Tibial artery (tissue), 4 donors: ENCODE measurements around the gene NFIA.

ENCODE experiments used
- DNase-seq, 2 donors: peaks; one replicate each; pipeline ENCODE4 v3.0.0-alpha.2; 2019
- H3K27ac ChIP-seq, 2 donors: fragments of 200-600 bp; sonication (generic) in 1 of 2; 1 replicate in 1 of 2; 2 replicates in 1 of 2; pipeline ENCODE4 v1.5.1; 2018 to 2019; ENCODE audit warnings: mild to moderate bottlenecking in 1 of 2
- H3K27me3 ChIP-seq, 2 donors: fragments of 200-600 bp; sonication (generic) in 1 of 2; one replicate each; pipeline versions ENCODE4 v1.5.1 to v1.6.0; 2016 to 2019
- H3K36me3 ChIP-seq, 3 donors: fragments of 200-600 bp; sonication (generic) in 2 of 3; one replicate each; pipeline ENCODE4 v1.5.1; 2016 to 2019; ENCODE audit warnings: mild to moderate bottlenecking in 2 of 3
- H3K4me1 ChIP-seq, 4 donors: fragments of 200-600 bp; sonication (generic) in 2 of 4; 1 replicate in 3 of 4; 2 replicates in 1 of 4; pipeline ENCODE4 v1.5.1; 2016 to 2019
- H3K4me3 ChIP-seq, 2 donors: fragments of 200-600 bp; sonication (generic) in 1 of 2; 1 replicate in 1 of 2; 2 replicates in 1 of 2; pipeline ENCODE4 v1.5.1; 2018 to 2019; ENCODE audit warnings: mild to moderate bottlenecking in 2 of 2
- H3K9me3 ChIP-seq, 3 donors: fragments of 200-600 bp; sonication (generic) in 1 of 3; one replicate each; pipeline ENCODE4 v1.5.1; 2016 to 2019
- intact Hi-C: fragments of 100-400 bp; cut with DNase I; formaldehyde crosslinking; loops from one replicate; pipeline ENCODE4 v1.15.0; 2023; ENCODE audit warnings: low total_unique reads
- TF ChIP-seq, protein P1 (sequence below), 2 experiments: fragments of 200-600 bp in 1 of 2; fragments of 450-650 bp in 1 of 2; IDR thresholded peaks; one replicate each; pipeline ENCODE4 v1.5.1; 2017 to 2019; ENCODE audit warnings: antibody characterized with exemption in 2 of 2, mild to moderate bottlenecking in 1 of 2, moderate library complexity in 1 of 2

NFIA gene

DNA sequence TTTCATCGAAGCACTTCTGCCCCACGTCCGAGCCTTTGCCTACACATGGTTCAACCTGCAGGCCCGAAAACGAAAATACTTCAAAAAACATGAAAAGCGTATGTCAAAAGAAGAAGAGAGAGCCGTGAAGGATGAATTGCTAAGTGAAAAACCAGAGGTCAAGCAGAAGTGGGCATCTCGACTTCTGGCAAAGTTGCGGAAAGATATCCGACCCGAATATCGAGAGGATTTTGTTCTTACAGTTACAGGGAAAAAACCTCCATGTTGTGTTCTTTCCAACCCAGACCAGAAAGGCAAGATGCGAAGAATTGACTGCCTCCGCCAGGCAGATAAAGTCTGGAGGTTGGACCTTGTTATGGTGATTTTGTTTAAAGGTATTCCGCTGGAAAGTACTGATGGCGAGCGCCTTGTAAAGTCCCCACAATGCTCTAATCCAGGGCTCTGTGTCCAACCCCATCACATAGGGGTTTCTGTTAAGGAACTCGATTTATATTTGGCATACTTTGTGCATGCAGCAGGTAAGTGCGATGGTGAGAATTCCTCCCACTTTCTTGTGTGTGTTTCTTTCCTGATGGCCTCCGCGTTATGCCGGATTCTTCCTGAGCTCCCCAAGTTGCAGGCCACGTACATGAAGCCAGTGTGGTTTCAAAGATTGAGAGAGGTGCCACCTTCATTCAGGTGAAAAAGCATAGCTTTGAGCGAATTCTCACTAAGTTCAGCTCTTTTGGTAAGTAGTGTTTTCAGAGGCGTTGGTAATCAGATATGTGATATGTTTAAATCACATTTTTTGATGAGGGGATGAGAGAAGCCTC, 6.0 kb downstream of the NFIA start:
- Histone ChIP-seq H3K4me1 (peaks cover 0 to 75% (median 35%) of the 10 kb centered on the region in 4 donors), H3K27ac (peak overlapping the region; percentile 99), H3K27me3 (no peaks in the 10 kb centered on the region), H3K4me3 (peak overlapping the region in 1 of 2 donors; percentile 88), H3K36me3 (peaks cover 8 to 11% (median 11%) of the 10 kb centered on the region in 3 donors), H3K9me3 (no peaks in the 10 kb centered on the region)
- intact Hi-C loops = loop anchor here (5.0 to 10.0 kb wide), 3 partner anchors 36 to 246 kb away; no protein-coding TSS in a partner anchor
- TF ChIP-seq, protein P1, sequence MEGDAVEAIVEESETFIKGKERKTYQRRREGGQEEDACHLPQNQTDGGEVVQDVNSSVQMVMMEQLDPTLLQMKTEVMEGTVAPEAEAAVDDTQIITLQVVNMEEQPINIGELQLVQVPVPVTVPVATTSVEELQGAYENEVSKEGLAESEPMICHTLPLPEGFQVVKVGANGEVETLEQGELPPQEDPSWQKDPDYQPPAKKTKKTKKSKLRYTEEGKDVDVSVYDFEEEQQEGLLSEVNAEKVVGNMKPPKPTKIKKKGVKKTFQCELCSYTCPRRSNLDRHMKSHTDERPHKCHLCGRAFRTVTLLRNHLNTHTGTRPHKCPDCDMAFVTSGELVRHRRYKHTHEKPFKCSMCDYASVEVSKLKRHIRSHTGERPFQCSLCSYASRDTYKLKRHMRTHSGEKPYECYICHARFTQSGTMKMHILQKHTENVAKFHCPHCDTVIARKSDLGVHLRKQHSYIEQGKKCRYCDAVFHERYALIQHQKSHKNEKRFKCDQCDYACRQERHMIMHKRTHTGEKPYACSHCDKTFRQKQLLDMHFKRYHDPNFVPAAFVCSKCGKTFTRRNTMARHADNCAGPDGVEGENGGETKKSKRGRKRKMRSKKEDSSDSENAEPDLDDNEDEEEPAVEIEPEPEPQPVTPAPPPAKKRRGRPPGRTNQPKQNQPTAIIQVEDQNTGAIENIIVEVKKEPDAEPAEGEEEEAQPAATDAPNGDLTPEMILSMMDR (IDR thresholded peaks at IDR 0.05) = no peak
- DNase-seq = no peak

- Histone ChIP-seq H3K27ac (peak overlapping the region; percentile 99), H3K36me3 (peaks cover 8 to 11% (median 11%) of the 10 kb centered on the region in 3 donors), H3K4me3 (no peak overlapping the region), H3K9me3 (no peaks in the 10 kb centered on the region), H3K4me1 (peaks cover 0 to 85% (median 42%) of the 10 kb centered on the region in 4 donors), H3K27me3 (no peaks in the 10 kb centered on the region)
- no peak for DNase-seq
- intact Hi-C loops = loop anchor here (5.0 to 10.0 kb wide), 3 partner anchors 37 to 245 kb away; no protein-coding TSS in a partner anchor
- TF ChIP-seq, protein P1 (IDR thresholded peaks at IDR 0.05) = no peak
These were observed 7.0 kb downstream of the NFIA start for GRCh38 chr1:61089338-61089737.

GRCh38 chr1:61089741-61090140, 7.4 kb downstream of the NFIA start:
- no peak for DNase-seq
- Histone ChIP-seq H3K27me3 (no peaks in the 10 kb centered on the region), H3K27ac (peak overlapping the region; percentile 99), H3K4me1 (peaks cover 0 to 89% (median 42%) of the 10 kb centered on the region in 4 donors), H3K9me3 (no peaks in the 10 kb centered on the region), H3K4me3 (no peak overlapping the region), H3K36me3 (peaks cover 8 to 11% (median 11%) of the 10 kb centered on the region in 3 donors)
- intact Hi-C loops = loop anchor here (5.0 to 10.0 kb wide), 3 partner anchors 37 to 245 kb away; no protein-coding TSS in a partner anchor
- TF ChIP-seq, protein P1 (IDR thresholded peaks at IDR 0.05) = no peak

DNA sequence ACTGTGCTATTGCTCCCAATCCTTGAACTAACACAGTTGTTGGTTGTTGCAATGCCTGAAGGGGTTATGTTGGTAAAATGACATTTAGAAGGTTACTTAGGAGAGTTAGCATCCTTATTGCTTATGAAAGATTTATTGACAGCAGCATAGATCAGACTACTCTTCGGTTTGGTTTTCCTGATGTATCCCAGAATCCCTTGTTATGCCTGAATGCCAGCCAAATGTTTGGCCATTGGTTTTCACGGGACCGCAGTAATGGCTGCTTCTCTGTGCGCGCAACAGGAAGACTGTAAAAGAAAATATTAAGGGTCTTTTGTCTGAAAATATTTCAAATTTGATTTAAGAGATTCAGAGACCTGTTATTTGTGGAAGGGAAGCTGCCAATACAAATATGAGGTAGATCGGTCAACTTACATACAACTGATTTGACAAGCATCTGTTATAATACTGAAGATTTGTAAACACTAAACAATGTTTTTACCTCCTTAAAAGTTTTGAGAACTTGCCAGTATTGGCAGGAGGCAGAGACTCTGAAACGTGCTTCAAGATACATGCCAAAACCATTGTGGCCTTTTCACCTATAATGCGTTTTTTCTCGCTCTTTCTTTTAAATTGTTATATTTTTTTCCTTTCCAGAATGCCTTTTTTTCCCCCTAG, 8.3 kb downstream of the NFIA start:
- peak overlapping the region in 1 of 2 donors; percentile 12 for H3K4me3 ChIP-seq
- H3K9me3 ChIP-seq = no peaks in the 10 kb centered on the region
- intact Hi-C loops = no loop called here
- no peaks in the 10 kb centered on the region for H3K27me3 ChIP-seq
- peak overlapping the region; percentile 99 for H3K27ac ChIP-seq
- peaks cover 8 to 11% (median 11%) of the 10 kb centered on the region in 3 donors for H3K36me3 ChIP-seq
- TF ChIP-seq, protein P1 (IDR thresholded peaks at IDR 0.05) = no peak
- DNase-seq = no peak
- peaks cover 0 to 93% (median 48%) of the 10 kb centered on the region in 4 donors for H3K4me1 ChIP-seq

- no peaks in the 10 kb centered on the region for H3K9me3 ChIP-seq
- peaks cover 8 to 11% (median 11%) of the 10 kb centered on the region in 3 donors for H3K36me3 ChIP-seq
- intact Hi-C loops = no loop called here
- H3K4me1 ChIP-seq = peaks cover 0 to 99% (median 45%) of the 10 kb centered on the region in 4 donors
- TF ChIP-seq, protein P1 (IDR thresholded peaks at IDR 0.05) = no peak
- H3K4me3 ChIP-seq = peak overlapping the region in 1 of 2 donors; percentile 8
- peak overlapping the region; percentile 99 for H3K27ac ChIP-seq
- no peak for DNase-seq
- no peaks in the 10 kb centered on the region for H3K27me3 ChIP-seq
These were observed 9.1 kb downstream of the NFIA start for GRCh38 chr1:61091455-61091854.
